G401.6 (cell line): ENCODE data around the gene SLC22A23.

Experiments
- FAIRE-seq: peaks from 2 replicates; lab custom pipeline; 2012; peaks lifted over from hg19 to GRCh38; lab: Jason Lieb, UNC

SLC22A23 gene

GRCh38 chr6:3456898-3457709, at the start of gene SLC22A23:
SLC22A23 (minus strand) TSS chr6:3457050; CDS start chr6:3456559, 491 bp downstream.
- FAIRE-seq: no peak

GRCh38 chr6:3506200-3506599, 49.4 kb upstream of the SLC22A23 start:
- no peak for FAIRE-seq

- no peak for FAIRE-seq
Observed at GRCh38 chr6:3504938-3505805, 48.3 kb upstream of the SLC22A23 start.

GRCh38 chr6:3504354-3504753, 47.5 kb upstream of the SLC22A23 start:
- no peak for FAIRE-seq

- FAIRE-seq: no peak
Observed at GRCh38 chr6:3501826-3502500, 45.1 kb upstream of the SLC22A23 start.

GRCh38 chr6:3500262-3501014, 43.6 kb upstream of the SLC22A23 start:
- FAIRE-seq: no peak

GRCh38 chr6:3499603-3500002, 42.8 kb upstream of the SLC22A23 start:
- no peak for FAIRE-seq

- no peak for FAIRE-seq
Observed at GRCh38 chr6:3496395-3496794, 39.5 kb upstream of the SLC22A23 start.

- FAIRE-seq: no peak
Observed at GRCh38 chr6:3494391-3495100, 37.7 kb upstream of the SLC22A23 start.

GRCh38 chr6:3490625-3490980, 33.8 kb upstream of the SLC22A23 start:
- FAIRE-seq: no peak

GRCh38 chr6:3489961-3490624, 33.2 kb upstream of the SLC22A23 start:
- FAIRE-seq: no peak

- FAIRE-seq: no peak
Observed at GRCh38 chr6:3489027-3489757, 32.3 kb upstream of the SLC22A23 start.

GRCh38 chr6:3484946-3485345, 28.1 kb upstream of the SLC22A23 start:
- FAIRE-seq: no peak

GRCh38 chr6:3484192-3484591, 27.3 kb upstream of the SLC22A23 start:
- FAIRE-seq: no peak

GRCh38 chr6:3483675-3484074, 26.8 kb upstream of the SLC22A23 start:
- no peak for FAIRE-seq

GRCh38 chr6:3482869-3483268, 26.0 kb upstream of the SLC22A23 start:
- FAIRE-seq: no peak

- FAIRE-seq: no peak
Observed at GRCh38 chr6:3481640-3482039, 24.8 kb upstream of the SLC22A23 start.

GRCh38 chr6:3480009-3480408, 23.2 kb upstream of the SLC22A23 start:
- no peak for FAIRE-seq

- no peak for FAIRE-seq
Observed at GRCh38 chr6:3473773-3474172, 16.9 kb upstream of the SLC22A23 start.

GRCh38 chr6:3471711-3472110, 14.9 kb upstream of the SLC22A23 start:
- no peak for FAIRE-seq
